GM19035 (cell line): Measurements from ENCODE around the gene PKNOX2.

Experiments
- ATAC-seq: cut with Tn5 transposase; IDR thresholded peaks from one replicate; pipeline ENCODE4 v1.9.1; 2021; ENCODE audit not compliant: unreplicated experiment

The PKNOX2 gene

DNA sequence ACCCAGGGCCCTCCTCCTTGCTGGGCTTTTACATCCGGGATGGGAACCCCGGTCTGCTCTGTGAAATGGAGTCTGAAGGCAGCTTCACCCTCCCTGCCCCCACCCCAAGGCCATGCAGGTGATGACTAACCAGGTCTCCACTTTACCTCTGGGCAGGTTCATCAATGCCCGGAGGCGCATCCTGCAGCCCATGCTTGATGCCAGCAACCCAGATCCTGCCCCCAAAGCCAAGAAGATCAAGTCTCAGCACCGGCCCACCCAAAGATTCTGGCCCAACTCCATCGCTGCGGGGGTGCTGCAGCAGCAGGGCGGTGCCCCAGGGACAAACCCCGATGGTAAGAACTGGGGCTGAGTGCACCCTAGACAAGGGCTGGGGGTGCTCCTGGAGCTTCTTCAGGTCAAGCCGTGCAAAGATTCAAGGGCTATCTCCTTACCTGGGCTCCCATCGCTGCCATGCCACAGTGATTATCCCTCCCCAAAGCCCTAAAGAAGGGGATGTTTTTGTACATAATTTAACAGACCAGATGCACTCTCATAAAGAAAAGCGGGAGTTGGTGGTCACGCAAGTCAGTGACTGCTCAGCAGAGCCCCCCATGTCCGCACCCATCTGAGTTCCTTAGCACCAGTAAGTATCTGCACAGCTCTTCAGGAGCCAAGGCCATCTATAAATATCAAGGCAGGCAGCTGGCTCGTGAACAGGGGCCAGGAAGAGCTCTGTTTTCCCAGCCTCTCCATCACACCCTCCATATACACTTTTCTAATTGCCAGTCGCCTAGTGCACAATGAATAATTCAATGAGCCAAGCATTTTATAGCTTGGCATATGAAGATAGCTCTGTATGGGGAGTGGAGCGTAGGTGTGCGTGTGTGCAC lies 265.5 kb downstream of the PKNOX2 start:
- ATAC-seq, result no peak

DNA sequence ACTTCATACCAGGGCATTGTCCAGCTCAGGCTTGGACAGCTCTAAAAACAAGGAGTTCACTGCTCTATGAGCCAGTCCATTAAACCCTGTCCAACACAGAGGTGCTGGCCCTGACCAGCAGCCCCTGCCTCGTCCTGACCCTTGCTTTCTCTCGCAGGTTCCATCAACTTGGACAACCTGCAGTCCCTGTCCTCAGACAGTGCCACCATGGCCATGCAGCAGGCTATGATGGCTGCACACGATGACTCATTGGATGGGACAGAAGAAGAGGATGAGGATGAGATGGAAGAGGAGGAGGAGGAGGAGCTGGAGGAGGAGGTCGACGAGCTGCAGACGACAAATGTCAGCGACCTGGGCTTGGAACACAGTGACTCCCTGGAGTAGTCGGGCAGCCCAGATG lies 266.5 kb downstream of the PKNOX2 start:
- ATAC-seq, result no peak

DNA sequence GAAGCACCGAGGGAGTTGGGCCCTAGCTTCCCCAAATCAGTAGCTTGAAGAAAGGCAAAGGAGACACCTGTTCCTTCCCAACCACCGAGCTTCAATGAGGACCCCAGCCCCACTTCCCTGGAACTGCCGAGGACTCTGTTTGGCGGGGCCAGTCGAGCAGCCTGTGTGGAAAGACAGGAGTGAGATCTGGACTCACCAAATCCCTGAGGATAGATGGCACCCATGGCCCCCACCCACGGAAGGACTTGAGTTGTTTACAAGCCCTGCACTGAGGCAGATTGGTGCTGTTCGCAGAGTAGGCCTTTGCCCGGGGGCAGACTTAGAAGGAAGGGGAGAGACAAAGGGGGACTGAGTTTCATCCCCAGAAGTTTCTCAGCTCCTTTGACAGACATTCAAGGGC lies 266.9 kb downstream of the PKNOX2 start:
- ATAC-seq, result no peak

DNA sequence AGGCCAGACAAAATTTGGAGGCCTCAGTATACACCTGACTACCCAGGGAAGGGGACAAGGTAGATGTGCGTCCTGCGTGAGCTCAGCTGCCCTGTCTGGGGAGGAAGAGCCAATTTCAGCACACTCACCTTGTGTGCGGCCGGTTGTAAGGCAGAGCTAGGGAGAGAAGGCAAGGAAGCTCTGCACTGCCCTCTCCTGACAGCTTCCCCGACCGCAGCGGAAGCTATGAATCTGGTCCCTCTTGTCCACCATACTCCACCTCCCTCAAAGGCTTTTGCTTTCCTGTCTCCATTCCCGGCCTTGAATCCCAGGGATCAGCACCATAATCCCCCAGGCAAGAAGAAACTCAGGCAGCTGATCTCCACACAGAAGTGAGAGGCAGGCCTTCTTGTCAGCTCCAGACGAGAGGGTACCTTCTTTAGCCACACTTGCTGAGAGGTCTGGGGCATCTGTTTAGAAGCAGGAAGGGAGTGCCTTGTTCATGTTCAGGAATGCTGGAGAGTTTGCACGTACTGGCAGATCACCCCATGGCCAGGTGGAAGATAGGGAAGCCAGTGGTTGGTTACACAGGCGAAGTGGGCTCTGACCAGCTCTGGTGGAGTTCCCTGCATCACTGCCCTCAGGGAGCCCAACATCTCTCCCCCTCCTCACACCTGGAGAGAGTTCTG lies 269.0 kb downstream of the PKNOX2 start:
- ATAC-seq, result peak; percentile 71

DNA sequence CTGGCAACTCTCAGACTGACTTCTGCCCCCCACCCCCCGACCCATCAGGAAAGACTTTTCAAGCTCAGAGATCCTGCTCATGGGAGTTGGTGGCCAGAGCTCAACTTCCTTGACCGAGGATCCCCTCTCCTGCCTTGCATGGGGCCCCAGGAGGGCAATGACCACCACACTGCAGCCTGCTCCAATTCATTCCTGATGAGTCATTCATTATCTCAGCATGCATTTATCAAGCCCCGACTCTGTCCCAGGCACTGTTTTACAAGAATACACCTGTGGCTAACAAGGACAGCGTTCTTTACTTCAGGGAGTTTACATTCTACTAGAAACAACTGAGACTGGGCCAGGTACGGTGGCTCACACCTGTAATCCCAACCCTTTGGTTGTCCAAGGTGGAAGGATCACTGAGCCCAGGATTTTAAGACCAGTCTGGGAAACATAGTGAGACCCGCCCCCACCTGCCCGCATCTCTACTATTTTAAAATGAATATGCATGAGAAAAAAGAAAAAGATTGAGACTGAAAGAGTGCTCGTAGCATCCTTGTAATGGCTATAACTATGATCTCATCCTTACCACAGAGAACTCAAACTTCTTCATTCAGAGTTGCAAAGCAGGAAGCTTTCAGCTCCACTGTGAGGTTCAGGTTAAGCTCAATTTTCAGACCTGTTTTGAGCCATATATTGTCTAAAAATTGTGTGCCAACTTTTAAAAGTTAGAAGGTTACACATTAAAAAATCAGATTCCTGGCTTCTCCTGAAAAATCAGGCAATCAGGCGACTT lies 271.1 kb downstream of the PKNOX2 start:
- no peak for ATAC-seq

DNA sequence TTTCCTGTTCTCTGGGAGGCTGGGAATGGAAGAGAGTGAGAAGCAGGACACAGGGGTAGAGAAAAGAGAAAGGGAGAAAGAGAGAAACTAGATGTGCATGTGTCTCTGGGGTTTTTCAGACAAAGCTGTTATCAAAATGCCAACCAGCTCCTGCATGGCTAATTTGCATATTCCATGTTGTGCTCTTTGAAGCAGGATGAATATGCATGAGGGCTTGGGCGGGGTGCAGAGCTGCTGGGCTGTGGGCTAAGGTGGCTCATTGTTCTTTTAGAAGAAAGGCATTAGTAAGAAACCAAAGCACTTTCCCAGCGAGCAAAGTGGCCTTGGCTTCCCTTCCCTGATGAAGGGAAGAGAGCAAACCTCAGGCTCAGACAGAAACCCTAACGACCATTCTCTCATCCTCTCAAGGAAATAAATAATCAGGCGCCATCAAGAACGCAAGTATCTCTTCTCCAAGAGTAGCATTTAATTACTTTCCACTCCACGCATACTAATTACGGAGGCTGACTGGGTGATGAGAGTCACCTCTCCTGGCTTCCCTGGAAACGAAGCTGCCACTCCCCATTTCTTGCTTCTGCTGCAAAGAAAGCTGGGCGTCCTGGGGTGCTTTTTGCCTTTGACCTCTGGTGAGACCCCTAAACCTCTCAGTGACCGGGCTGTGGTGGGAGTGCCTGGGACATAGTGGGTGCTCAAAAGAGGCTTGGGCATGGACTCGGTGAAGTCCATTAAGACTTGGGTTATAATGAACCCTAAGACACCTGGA lies 277.3 kb downstream of the PKNOX2 start:
- ATAC-seq, result no peak

DNA sequence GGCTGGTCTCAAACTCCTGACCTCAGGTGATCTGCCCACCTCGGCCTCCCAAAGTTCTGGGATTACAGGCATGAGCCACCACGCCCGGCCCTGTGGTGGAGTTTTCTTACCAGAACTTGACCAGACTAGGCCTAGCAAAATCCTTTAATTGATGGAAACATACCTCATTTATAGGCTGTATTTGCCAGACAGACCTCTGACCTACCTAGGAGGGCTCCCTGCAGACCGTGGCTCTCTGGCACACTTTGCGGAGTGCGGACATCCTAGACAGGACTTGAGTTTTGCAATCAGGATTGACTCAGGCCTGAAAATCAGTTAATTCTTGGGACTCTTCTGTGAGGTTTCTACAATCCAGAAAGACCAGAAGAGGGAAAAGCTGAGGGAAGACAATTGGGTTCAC lies 278.4 kb downstream of the PKNOX2 start:
- ATAC-seq, result no peak

DNA sequence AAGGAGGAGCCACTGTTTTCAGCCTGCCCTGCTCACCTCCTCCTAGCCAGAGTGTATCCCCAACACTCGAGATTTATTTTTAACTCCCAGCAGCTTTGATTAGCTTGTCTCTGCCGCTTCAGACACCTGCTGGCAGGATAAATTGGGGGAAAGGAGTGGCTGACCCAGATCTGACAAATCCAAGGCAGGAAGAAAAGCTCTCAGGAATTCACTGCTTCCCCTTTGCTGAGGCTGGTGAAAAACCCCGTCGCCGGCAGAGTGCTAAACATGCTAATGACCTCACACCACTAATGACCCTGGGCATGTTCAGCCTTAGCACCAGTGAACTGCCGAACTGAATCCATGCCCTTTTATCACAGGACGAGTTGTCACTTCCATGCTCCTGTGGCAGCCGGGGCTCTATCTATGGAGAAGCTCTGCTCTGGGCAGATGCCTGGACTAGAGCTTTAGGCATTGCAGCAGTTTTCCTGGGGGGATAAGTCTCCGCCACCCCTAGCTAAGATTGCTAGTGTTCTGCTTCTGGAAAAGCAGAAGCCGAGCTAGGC lies 279.3 kb downstream of the PKNOX2 start:
- ATAC-seq, result no peak

DNA sequence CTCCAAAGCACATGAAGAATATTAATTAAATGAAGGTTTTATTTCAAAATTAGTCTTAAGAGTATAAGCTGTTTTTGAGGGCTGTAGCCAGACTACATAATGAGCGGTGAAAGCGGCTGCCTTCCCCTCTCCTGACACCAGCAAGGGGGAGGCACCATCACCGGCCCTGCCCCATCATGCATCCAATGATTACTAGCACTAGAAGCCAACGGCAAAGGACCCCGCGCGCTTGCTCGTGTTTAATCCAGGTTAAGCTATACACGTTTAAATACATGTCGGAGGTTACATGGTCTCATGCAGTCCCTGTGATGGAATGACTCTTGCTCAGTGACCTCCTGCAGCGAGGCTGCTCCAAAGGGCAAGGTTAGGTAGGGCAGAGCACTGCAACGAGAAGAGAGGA lies 281.2 kb downstream of the PKNOX2 start:
- ATAC-seq, result no peak

DNA sequence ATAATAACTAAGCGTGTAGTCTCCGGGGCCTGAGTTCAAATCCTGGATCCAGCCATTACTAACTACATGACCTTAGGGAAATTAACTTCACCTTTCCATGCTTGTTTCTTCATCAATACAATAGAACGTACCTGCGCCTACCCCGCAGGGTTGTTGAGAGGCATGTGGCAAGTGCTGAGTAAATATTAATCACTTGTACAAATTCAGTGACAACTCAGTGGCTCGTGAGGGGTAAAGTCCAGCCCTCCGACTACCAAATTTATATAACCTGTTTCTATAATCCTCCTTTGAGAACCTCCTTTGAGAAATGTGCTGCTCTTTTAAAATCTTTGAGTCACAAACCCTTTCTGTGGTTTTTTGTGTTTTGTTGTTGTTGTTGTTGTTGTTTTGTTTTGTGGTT lies 281.7 kb downstream of the PKNOX2 start:
- ATAC-seq, result no peak

DNA sequence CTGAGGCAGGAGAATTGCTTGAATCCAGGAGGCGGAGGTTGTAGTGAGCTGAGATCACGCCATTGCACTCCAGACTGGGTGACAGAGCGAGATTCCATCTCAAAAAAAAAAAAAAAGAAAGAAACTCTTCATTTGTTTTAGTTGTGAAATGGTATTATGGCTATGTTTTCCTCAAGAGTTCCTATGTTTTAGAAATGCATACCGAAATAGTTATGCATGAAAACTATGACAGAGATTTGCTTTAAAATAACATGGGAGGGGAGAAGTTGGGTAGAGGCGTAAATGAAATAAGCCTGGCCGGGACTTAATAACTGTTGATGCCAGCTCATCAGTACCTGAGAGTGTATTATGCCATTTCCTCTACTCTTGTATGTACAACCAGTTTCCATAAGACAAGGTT lies 283.2 kb downstream of the PKNOX2 start:
- ATAC-seq, result no peak

DNA sequence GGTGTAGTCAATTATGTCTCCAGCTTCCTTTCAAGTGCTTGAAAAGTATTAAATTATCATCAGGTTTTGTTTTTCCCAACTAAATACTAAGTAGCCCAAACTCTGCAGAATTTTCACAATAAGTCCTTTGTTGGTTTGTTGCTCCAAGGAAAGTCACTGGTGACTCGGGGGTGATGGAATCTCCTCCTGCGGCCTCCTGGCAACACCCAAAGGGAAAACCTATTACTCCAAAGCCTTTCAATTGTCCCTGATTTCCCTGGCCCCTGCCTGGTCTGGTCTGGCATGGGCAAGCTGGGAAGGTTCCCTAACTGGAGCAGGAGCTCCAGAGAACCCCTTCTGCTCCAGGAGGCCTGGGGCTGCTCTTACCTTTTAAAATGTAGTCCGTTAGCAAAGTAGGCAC lies 283.6 kb downstream of the PKNOX2 start:
- ATAC-seq, result no peak

DNA sequence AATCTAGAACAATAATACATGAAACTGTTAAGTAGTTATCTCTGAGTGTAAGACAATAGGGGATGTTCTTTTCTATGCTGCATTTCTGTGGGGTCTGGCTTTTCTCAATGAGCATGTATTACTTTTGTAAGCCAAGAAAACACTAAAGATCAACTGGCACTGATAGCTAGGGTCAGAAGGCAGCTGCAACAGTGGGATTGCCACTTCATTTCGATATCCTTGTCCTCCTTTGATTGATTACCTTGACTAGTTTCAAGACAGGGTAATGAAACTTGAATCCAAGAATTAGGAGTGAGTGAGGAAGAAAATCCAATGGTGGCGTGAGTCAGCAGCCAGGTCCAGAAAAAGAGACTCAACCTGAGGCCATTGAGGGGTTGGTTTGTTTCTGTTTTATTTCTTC lies 285.0 kb downstream of the PKNOX2 start:
- no peak for ATAC-seq

DNA sequence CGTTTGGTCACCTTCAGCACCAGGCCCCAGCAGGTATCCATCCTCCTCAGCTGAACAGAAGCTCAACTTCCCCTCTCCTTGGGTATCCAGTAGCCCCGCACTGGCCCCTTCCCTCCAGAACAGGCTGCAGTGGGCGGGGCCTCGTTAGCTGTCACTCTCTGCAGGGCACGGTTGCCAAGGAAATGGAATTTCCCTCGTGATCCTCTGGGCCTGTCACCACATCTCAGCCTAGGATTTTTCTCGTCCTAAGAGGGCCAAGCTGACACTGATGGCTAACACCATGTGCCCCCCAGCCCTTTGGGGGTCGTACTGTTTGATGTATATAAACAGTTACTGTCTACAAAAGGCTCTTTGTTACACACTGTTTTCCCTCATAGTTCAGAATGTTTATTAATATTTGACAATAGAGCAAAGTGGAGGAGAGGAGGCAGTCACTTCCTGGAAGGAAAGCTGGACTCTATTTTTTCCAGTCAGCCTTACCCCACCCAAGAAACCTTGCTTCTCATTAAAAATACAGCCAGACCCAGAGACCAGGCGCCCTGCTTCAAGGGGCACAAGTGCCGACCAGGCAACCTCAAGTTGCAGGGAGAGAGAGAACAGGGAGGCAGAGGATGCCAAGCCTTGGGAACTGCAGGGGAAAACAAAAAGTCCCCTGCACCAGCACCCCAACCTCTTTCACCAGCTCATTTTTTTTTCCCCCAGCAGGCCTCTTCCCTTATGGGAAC lies 287.0 kb downstream of the PKNOX2 start:
- no peak for ATAC-seq

DNA sequence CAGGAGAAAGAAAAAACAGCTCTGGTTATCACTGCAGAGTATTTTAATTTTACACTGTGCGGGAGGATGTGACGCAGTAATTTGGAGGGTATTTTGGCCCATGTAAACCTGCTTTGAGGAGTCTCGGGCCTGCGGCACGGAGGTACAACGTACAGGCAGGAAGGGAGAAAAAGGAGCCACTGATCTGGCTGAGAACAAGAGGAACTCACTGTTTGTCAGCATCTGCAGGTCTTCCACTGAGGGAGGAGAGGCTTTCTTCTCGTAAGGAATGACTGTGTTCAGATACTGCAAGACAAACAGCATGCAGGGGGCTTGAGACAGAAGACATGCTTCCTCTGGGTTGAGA lies 287.5 kb downstream of the PKNOX2 start:
- ATAC-seq, result no peak

DNA sequence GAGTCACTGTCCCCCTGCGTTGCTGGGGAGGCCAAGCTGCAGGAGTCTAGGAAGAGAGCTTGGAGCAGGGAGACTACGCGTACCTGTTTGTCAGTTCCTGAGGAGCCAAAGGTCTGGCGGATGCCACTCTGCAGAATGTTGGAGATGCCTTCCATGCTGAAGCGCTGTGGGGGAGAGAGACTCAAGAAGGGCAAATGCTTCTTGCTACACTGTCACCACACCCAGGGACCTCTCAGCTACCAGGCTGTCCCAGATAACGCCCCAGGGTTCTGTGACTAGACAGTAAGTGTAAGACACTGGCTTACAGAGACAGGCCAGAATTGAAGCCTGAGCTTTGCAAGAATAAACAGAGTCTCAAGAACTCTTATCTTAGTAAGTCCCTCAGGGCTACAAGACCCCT lies 289.5 kb downstream of the PKNOX2 start:
- no peak for ATAC-seq

DNA sequence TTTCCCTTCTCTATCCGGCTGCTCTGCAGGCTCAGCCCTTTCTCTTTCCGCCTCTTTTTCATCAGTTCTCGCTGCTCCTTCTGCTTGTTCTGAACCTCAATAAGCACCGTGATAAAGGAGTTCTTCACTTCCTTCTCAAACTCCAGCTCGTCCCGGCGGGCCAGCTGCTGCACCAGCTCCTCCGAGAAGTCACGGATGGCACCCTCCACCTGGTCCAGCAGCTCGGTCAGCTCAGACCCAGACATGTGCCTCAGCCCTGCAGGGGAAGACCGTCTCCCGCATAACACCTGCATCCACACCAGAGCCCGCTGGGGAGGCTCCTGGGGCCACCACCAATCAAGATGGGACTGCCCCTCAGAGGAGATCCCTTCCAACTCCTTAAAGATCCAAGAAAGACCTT lies 291.3 kb downstream of the PKNOX2 start:
- no peak for ATAC-seq

DNA sequence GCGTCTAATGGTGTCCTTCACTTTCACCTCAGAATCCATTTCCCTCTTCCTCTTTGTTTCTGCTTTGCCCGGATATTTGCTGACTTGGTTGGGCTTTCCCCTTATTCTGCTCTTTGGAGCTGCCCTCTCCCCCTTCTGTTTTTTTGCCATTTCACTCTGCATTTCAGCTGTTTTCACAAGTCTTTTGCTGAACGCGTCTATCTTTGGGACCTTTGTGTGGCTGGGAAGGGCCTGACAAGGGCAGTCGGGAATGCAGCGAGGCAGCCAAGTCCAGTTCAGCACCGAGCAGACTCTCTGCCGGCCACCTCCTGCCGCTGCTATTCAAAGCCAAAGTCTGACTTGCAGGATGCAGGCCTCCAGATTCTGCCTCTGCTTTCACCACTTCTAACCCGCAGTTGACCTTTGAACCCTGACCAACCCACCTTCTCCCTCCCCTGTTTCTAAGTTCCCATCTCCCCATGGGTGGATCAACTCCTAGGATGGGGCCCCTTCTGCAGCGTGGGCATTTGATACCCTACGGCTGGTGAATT lies 293.3 kb downstream of the PKNOX2 start:
- no peak for ATAC-seq

DNA sequence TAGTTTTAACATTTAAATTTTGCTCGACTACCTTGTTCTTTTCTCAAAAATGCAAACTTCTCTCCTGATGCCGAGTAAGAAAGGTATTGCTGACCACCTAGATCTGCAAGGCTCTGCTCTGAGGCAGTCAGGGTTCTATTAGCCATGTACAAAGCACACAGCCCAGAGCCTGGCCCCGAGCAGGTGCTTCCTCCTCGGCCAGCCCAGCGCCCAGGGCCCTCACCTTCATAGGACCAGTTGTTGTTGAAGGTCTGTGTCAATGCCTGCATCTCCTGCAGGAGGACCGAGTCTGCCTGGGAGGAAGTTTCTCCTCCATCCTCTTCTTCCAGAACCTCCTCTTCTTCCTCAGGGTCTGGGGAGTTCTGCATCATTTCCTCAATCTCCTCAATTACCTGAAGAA lies 295.7 kb downstream of the PKNOX2 start:
- ATAC-seq, result no peak
